Epithelial cell of esophagus (primary cell): Measurements from ENCODE around the gene CTSL.

ENCODE experiments used
- DNase-seq: peaks from one replicate; pipeline ENCODE4 v3.0.0; 2010; ENCODE audit warnings: low read depth
- H3K4me3 ChIP-seq: 2 replicates; pipeline ENCODE4 v1.5.1; 2011; ENCODE audit warnings: mild to moderate bottlenecking, low read length, control low read depth
- CTCF ChIP-seq: IDR thresholded peaks from 2 replicates; pipeline ENCODE4 v1.5.1; 2011; ENCODE audit warnings: low read depth, mild to moderate bottlenecking, low read length, control low read depth, inconsistent platforms; ENCODE audit not compliant: insufficient read depth; ENCODE audit errors: missing control alignments

The CTSL gene

GRCh38 chr9:87712801-87713277, 13.1 kb upstream of the CTSL start:
- TF ChIP-seq CTCF, result no peak
- H3K4me3 ChIP-seq, result no peak overlapping the region
- DNase-seq, result no peak

- no peak overlapping the region for H3K4me3 ChIP-seq
- peak; percentile 94 for DNase-seq
- no peak for TF ChIP-seq CTCF
These were observed 12.5 kb upstream of the CTSL start for GRCh38 chr9:87713278-87713987.

GRCh38 chr9:87713988-87714330, 12.0 kb upstream of the CTSL start:
- H3K4me3 ChIP-seq, result no peak overlapping the region
- no peak for TF ChIP-seq CTCF
- no peak for DNase-seq

DNA sequence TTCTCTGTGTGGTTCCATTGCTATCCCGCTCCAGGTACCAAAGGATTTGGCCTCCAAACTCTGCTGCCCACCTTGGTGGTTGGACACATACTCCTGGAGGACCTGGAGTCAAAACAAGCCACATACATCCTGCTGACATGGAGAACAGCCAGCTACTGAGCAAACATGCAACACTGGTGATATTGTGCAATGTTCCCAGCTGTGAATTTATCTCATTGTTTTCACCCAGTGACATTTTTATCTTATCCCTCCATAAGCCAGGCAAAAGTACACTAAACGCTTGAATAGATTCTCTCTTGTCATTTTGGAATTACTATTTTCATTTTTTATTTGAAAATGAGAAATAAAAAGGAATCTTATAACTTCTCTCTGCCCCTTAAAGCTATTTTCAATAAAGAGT, 11.1 kb upstream of the CTSL start:
- no peak overlapping the region for H3K4me3 ChIP-seq
- no peak for TF ChIP-seq CTCF
- peak; percentile 69 for DNase-seq

GRCh38 chr9:87716141-87716540, 9.8 kb upstream of the CTSL start:
- no peak for DNase-seq
- TF ChIP-seq CTCF, result no peak
- H3K4me3 ChIP-seq, result no peak overlapping the region

DNA sequence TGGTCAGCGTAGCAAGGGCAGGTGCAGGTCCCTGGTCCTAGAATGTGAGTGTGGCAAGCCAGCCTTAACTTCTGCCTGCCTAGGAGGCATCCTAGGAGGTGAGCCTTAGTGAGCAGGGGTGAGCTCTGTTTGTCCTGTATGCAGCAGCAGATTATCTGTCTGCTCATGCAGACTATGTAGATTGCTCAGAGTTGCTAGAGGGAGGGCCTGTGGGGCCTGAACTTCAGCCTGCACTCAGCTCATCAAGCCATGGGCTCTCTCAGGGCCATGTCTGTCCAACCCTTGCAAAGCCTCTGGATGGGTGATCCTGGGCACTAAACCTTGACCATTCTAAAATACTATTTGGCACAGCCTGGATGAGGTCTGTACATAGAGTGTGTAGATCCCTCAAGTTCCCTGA, 8.5 kb upstream of the CTSL start:
- no peak for DNase-seq
- no peak overlapping the region for H3K4me3 ChIP-seq
- TF ChIP-seq CTCF, result no peak

GRCh38 chr9:87718231-87718630, 7.7 kb upstream of the CTSL start:
- DNase-seq, result no peak
- H3K4me3 ChIP-seq, result no peak overlapping the region
- no peak for TF ChIP-seq CTCF
